HL-60/S4 treated with phorbol 12-myristate 13-acetate at 8.2 ng/mL for 4 days and 3 days (cell line): Measurements from ENCODE around the gene GIT2.
"Not testable (repeated sequence)": the region's sequence is repeated elsewhere in the genome, so short reads cannot be mapped to it uniquely, and the experiment has no call there.

Source experiments
- in situ Hi-C: fragments of 300-500 bp; cut with MboI; formaldehyde crosslinking; loops from 2 replicates; pipeline ENCODE4 v1.15.0; 2022; ENCODE audit warnings: low sequenced_read_pairs

GIT2 gene

DNA sequence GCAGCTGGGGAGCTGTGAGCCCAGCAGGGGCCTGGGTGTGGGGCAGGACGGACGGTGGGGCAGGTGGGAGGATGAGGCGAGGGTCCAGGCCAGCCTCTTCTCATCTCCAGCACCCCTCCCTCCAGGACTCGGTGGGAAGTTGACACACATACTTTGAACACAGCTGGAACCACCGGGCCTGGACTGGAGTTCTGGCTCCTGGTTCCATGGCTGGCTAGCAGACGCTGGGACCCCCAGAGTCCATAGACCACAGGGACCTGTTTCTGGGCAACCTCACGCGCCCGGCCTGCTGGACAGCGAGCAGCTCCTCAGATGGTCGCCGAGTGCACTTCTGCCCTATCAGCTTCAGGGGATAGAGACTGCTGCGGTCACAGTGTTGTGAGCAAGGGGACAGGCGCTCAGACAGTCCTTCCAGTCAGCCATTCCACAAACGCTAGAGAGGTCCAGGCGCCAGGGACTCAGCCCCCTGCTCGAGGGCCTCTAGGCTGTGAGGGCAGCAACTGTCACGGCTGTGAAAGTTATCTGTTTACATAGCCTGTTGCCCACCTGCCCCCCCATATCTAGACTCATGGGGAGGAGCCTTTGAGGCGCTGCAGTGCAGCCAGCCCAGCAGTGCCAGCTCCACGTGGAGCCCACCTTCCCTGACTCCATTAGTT lies 70.9 kb downstream of the GIT2 start:
- in situ Hi-C loops, result no loop called here

DNA sequence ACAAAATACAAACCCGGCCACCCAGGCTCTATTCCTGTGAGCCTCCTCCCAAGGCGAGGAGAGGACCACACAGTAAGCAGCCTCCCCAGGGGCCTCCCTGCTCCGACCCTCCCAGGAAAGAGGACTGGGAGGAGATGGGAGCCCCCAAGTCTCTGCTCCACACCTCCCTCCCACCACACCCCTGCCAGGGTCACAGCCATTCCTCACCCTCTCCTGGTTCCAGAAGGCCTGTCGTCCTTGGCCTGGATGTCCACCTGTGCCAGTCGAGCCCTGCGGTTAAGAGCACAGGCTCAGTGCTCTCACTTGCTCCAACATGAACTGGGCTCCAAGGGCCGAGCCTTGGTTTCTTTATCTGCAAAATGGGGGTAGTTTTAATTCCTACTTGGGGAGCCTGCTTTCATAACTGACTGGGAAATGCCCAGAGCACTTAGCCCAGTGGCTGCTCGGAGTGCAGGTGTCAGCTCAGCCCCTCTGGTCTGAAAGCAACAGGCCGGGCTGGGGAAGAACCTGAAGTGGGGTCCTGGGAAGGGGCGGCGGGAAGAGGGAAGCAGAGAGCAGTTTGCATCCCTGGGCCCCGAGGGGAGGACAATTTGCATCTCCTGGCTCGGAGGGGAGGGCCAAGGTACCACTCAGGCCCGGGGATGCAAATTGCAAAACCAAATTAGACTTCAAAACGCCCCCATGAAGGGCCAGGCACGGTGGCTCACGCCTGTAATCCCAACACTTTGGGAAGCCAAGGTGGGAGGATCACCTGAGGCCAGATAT lies 72.5 kb downstream of the GIT2 start:
- in situ Hi-C loops, result no loop called here

DNA sequence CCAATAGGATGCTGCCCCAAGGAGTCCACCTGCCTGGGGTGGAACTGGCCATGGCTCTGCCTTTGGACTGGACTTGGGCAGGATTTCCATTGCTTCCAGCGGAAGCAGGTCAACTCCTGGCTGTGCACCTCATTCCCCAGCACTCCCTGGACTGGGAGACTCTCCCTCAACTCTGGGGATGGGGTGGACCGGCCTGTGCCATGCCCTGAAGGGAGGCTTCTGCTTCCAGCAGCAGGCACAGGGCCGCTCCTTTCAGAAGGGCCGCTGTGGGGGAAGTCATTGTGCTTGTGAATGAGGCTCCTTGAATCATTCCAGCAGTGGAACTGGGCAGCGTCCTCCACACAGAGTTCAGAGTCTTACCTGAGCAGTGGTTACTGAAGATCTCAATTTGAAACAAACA lies 73.1 kb downstream of the GIT2 start:
- in situ Hi-C loops, result no loop called here

DNA sequence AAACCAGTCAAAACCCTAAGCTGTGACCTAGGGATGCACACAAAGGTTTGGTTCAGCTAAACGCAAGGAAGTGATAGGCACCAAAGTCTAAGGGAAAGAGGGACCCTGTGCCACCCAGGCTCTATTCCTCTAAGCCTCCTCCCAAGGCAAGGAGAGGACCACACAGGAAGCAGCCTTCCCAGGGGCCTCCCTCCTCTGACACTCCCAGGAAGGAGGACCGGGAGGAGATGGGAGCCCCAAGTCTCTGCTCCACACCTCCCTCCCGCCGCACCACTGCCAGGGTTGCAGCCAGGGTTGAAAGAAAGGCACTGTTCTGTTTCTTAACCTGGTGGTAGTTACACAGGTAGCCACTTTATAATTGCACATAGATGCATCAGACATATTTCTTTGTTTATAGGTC lies 74.2 kb downstream of the GIT2 start:
- in situ Hi-C loops, result no loop called here

DNA sequence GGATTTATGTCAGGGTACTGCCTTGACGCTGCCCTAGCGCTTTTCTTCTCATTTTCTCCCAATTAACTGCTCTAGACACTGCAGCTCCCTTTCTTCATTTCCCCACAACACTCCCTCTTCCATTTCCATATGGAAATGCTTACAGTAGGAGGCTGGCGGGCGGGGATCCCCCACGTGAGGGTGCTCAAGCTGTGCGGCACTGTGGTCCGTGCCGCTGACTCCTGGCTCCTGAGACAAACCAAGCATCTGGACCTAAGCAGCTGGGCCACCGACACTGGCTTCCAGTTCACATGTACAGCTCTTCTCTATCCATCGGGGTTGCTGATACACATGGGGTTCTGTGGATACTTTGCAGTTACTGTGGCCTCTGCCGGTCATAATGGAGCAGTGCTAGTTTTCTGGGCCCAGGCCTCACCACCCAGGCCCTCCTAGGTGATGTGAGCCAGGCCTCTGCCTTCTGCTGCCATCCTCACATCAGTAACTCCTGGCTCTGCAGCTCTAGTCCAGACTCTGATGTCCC lies 75.8 kb downstream of the GIT2 start:
- in situ Hi-C loops, result no loop called here

DNA sequence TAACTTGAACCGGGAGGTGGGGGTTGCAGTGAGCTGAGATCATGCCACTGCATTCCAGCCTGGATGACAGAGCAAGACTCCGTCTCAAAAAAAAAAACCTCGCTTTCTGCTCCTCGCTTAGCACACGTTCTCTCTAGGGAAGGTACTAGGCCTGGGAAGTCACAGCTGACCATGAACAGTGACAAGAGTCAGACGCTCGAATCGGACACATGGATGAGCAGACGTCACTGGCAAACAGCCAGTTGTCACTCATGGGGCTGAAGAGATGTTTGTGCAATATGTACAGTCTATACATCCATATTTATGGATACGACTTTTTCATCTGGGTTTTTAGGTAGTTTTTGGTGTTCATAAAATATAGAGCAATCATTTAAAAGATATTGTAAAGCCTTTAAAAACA lies 76.7 kb downstream of the GIT2 start:
- in situ Hi-C loops, result no loop called here

DNA sequence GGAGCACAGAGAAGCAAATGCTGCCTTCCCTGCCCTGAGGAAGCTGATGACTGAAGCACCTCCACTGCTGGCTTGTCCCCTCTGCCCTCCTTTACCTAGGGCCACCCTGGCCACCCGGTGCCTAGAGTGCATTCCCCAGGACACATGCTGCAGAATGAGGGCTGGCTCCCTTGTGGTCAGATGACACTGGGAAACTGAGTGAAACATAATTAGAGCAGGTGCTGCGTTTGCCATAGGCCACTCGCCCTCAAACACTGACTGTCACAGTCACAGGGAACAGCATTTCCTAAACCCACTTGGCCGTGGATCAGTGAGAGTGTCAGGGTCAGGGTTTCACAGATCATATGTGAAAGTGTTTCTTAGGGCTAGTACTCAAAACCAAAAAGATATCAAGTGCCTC lies 80.1 kb downstream of the GIT2 start:
- in situ Hi-C loops, result no loop called here

DNA sequence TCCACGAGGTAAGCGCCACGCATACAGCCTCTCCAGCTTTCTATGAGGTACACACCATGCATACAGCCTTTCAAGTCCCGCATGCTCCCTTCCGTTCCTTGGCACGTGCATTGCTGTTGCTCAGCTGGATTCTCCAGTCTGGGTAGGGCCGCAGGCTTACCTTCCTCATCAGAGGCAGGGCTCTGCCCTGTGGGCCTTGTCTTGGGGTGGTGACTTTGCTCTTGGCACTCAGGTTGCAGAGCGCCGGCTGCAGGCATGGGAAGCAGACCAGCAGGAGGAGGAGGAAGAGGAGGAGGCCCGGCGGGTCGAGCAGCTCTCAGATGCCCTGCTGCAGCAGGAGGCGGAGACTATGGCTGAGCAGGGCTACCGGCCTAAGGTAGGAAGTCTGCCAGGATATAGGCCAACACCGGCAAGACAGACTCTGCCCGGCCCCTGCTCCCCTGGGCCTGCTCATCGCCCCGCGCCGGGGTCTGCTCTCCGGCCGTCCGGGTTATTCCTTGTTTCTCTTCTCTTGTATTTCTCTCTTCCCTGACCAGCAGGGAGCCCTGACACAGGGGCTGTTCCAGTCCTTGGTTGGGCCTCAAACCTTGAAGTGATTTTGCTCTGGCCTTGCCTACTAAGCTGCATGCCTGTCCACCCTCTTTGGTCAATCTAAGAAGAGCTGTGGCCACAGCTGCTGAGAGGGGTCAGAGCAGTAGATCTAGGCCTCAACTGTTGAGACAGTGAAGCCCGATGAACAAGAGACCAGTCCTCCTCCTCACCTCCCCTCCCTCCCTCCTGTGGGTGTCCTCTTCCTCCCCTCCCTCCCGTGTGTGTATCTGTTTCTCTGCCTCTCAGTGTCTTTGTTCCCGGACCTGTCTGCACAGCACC lies 80.8 kb downstream of the GIT2 start:
- in situ Hi-C loops, result no loop called here

DNA sequence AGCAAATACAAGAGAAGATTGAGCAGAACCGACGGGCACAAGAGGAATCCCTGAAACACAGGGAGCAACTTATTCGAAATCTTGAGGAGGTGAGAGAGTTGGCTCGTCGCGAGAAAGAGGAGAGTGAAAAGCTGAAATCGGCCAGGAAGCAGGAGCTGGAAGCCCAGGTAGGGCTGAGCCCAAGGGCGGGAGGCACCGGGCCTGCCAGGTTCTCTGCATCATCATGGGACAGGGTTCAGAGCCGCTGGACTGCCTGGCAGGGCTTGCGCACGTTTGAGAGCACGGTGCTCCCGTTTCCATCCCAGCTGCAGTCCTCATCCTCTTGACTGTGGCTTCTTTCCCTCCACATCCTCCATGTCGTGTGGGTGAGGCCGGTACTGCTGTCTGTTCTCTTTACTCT lies 81.7 kb downstream of the GIT2 start:
- in situ Hi-C loops, result no loop called here

DNA sequence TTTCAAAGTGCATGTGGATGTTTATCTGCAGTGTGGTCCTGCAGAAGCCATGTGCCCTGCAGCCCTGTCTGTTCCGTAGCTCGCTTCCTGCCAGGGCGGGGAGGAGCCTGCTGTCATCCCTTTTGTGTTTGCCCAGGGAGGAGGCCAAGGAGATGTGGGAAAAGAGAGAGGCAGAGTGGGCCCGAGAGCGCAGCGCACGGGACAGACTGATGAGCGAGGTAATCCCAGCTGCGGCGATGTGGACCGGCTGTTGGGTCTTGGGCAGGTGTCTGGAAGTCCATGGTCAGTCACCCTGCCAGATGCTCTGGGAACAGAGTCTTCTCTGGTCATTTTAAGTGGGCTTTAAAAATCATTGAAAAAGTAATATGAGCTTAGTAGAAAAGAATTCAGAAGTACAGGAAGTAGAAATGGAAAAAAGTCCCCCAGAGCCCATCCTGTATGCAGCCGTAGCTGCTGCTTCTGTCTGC lies 83.3 kb downstream of the GIT2 start:
- in situ Hi-C loops, result no loop called here

DNA sequence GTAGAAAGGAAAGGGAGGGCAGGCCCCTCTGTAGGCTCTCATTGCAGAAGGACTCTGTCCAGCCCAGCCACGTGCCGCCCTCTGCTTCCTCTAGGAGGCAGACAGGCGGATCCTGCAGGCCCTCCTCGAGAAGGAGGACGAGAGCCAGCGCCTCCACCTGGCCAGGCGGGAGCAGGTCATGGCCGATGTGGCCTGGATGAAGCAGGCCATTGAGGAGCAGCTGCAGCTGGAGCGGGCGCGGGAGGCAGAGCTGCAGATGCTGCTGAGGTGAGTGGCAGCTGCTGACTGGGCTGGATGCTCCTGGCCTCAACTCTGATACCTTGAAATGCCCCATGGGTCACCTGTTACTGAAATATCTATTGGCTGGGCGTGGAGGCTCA lies 85.2 kb downstream of the GIT2 start:
- in situ Hi-C loops, result no loop called here

DNA sequence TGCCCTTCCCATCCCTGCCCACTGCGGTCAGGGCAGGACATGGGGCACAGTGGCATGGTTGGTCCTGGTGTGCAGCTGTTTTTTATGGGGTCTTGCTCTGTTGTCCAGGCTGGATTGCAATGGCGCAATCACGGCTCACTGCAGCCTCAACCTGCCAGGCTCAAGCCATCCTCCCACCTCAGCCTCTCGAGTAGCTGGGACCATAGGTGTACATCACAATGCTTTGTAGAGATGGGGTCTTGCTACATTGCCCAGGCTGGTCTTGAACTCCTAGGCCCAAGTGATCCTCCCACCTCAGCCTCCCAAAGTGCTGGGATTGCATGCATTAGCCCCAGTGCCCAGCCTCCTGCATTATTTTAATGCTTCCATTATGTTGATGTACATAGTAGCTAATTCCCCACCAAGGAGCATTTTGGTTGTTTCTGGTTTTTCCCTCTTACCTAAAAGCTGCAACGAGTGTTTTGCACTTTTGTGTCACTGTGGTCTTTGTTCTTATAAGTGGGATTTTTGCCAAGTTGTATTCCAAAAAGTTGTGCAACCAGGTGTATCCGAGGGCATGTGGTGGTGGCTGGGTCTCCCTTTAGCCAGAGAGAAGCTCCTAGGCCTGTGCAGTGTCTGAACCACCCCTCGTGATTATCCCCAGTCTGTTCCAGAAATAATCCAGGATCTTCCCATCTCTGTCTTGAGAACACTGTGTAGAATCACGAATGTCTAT lies 85.8 kb downstream of the GIT2 start:
- in situ Hi-C loops, result no loop called here

DNA sequence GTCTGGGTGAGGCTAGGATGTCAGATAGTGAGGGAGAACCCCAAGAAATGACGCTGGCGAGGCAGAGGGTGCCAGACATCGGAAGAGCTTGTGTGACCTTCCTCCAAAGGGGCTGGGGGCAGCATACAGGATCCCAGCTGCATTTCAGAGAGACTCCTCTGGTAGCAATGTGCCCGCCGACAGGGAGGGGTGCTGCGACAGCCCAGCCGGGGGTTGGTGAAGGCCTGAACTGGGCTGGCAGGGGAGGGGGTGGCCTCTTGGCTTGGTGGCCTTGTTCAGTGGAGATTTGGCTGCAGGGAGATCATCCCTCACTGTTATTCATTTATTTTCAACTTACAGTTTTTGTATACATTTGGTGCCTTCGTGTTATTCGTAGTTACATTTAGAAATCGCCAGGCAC lies 90.9 kb downstream of the GIT2 start:
- in situ Hi-C loops, result no loop called here

DNA sequence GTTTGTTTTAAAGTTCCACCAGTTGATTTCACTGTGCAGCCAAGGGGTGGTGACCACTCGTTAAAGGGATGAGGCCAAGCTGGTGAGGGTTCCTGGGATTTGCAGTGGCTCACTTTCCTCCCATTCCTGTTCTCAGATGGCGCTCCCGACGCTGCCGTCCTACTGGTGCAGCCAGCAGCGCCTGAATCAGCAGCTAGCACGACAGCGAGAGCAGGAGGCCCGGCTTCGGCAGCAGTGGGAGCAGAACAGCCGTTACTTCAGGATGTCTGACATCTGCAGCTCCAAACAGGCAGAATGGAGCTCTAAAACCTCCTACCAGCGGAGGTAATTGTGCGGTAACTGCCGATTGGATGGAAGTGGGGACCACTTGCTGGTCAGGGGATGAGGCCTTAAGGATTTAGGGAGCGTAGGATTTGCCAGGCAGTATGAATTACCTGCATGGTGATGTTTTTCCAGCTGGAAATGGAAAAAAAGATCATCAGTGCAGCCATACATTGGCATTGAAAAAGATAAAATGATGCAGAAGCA lies 93.2 kb downstream of the GIT2 start:
- in situ Hi-C loops, result no loop called here

DNA sequence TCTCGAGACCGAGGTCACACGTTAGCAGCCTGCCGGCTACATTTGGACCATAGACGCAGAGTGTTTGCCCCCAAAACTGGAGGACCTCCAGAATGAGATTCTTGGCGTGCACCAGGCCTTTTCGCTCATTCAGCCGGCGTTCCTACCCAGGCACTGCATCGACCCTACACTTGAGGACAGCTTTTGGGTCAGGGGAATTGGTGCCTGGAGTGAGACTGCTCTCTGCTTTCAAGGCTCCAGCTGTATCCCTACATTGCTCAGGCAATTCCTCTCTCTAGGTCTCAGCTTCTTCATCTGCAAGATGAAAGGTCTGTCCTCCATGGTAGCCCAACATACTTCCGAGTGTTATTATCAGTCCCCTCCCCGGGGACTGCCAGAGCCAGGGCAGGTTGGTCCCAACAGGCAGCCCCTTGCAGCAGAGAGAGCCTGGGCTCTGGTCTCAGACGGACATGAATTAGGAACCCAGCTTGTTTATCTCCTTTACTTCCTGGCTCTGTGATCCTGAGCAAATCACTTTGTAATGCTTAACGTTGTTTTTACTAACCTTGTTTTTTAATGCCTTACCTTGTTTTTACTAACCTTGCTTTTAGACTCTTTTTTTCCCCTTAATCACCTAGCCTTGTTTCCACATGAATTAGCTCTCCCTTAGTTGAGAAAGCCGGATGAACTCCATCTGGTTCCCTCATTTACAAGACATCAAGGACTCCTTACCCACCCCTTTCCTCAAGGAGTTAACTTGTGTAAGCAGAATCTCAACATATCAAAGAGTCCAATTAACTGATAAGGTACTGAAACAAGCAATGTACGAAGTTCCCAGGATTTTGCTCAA lies 95.2 kb downstream of the GIT2 start:
- in situ Hi-C loops, result no loop called here

DNA sequence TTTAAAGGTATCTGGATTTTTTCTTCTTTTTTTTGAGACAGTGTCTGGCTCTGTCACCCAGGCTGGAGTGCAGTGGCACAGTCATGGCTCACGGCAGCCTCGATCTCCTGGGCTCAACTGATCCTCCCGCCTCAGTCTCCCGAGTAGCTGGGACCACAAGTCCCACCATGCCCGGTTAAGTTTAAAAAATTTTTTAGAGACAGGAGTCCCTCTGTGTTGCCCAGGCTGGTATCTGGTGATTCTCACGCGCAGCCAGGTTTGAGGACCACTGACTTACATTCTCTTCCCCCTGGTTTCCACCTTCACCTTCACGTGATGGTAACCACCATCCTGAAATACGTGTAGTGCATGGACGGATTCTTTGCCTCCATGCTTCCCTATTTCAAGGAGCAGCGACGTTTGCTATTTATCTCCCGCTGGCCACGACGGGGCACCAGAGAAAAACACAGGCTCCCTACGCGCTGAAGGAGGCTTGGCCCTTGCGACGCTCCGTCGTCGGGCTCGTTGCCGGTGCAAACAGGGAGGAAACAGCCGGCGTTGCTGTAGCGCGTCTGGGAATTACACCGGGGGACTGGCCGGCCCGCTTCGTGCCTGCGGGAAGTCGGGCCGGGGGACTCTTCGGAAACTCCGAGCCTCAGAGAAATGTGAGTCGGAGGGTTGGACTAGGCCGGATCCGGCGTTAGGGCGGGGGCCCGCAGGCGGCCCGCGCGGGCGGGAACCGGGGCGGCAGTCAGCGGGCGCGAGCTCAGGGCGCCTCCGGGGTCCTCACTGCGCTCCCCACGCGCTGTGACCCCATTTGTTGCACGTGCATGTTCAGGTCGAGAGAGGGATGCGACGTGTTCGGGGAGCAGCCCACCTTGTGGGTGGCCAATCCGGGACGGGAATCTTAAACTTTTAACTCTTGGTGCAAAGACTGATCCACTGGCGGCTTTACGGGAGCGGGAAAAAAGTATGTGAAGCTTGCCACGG lies 96.1 kb downstream of the GIT2 start, which contains the start of gene TCHP:
Gene TCHP (plus strand): TSS at position 492 of the 969 bp plus-strand sequence. CDS start 2,753 bp downstream, outside the sequence.
- in situ Hi-C loops, result no loop called here

DNA sequence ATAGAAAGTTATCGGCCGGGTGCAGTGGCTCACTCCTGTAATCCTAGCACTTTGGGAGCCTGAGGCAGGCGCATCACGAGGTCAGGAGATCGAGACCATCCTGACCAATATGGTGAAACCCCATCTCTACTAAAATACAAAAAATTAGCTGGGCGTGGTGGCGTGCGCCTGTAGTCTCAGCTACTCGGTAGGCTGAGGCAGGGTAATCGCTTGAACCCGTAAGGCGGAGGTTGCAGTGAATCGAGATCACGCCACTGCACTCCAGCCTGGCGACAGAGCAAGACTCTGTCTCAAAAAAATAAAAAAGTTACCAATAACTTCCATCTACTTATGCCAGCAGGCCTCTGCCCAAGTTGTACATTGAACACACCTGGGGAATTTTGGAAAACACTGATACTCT lies 96.8 kb downstream of the GIT2 start:
- in situ Hi-C loops, result not testable (repeated sequence)

DNA sequence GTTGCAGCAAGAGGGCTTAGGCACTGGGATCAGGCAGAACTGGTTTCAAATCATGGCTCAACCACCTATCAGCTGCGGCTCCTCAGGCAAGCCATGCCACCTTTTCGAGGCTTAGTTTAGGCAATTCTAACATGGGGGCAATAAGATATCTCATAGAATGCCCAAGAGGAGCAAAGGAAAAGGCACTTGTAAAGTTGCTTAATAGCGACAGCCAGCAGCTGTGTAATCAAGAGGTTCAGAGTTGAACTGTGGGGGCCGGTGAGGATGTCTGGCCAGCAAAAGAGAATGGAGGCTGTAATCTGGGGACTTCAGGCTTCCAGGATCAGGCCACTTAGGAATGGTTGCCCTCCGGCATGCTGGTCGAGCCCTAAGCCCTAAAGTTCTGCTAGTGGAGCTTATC lies 99.1 kb downstream of the GIT2 start:
- in situ Hi-C loops, result no loop called here
